Right kidney (tissue), 9 donors: ENCODE data around the gene CDH1.
"Not testable (repeated sequence)": the region's sequence is repeated elsewhere in the genome, so short reads cannot be mapped to it uniquely, and the experiment has no call there.

Source experiments
- DNase-seq: peaks from one replicate; pipeline ENCODE4 v3.0.0-alpha.2; 2016
- long read RNA-seq, 8 donors: transcript quantifications; one replicate each; lab custom pipeline, GENCODE V29; 2026

Gene CDH1
- long read RNA-seq, donor 1, full-length matches to known transcripts, result 6 of 6 reads
- long read RNA-seq, donor 1, partial matches to known transcripts, result 0 of 6 reads
- long read RNA-seq, donor 1, other reads (novel, unspliced or antisense), result 0 of 6 reads
- long read RNA-seq, donor 2, full-length matches to known transcripts, result 4 of 4 reads
- long read RNA-seq, donor 2, partial matches to known transcripts, result 0 of 4 reads
- long read RNA-seq, donor 2, other reads (novel, unspliced or antisense), result 0 of 4 reads
- long read RNA-seq, donor 3, full-length matches to known transcripts, result 7 of 84 reads
- long read RNA-seq, donor 3, partial matches to known transcripts, result 77 of 84 reads
- long read RNA-seq, donor 3, other reads (novel, unspliced or antisense), result 0 of 84 reads
- long read RNA-seq, donor 4, full-length matches to known transcripts, result 4 of 10 reads
- long read RNA-seq, donor 4, partial matches to known transcripts, result 6 of 10 reads
- long read RNA-seq, donor 4, other reads (novel, unspliced or antisense), result 0 of 10 reads
- long read RNA-seq, donor 5, full-length matches to known transcripts, result 4 of 4 reads
- long read RNA-seq, donor 5, partial matches to known transcripts, result 0 of 4 reads
- long read RNA-seq, donor 5, other reads (novel, unspliced or antisense), result 0 of 4 reads
- long read RNA-seq, donor 6, full-length matches to known transcripts, result 7 of 7 reads
- long read RNA-seq, donor 6, partial matches to known transcripts, result 0 of 7 reads
- long read RNA-seq, donor 6, other reads (novel, unspliced or antisense), result 0 of 7 reads
- long read RNA-seq, donor 7, result 0 reads
- long read RNA-seq, donor 8, full-length matches to known transcripts, result 11 of 11 reads
- long read RNA-seq, donor 8, partial matches to known transcripts, result 0 of 11 reads
- long read RNA-seq, donor 8, other reads (novel, unspliced or antisense), result 0 of 11 reads

- peak; percentile 73 for DNase-seq
These were observed at the start of gene CDH1 for GRCh38 chr16:68737046-68737729. TSS of gene CDH1 (plus strand) at chr16:68737292. CDS start at chr16:68737416, 124 bp downstream.

GRCh38 chr16:68689921-68690320 is 47.2 kb upstream of the CDH1 start:
- no peak for DNase-seq

- DNase-seq, result no peak
These were observed 41.5 kb upstream of the CDH1 start for GRCh38 chr16:68695575-68695974.

- no peak for DNase-seq
These were observed 40.6 kb upstream of the CDH1 start for GRCh38 chr16:68696514-68696913.

- no peak for DNase-seq
These were observed 39.0 kb upstream of the CDH1 start for GRCh38 chr16:68698091-68698490.

- DNase-seq, result no peak
These were observed 37.0 kb upstream of the CDH1 start for GRCh38 chr16:68700120-68700519.

- DNase-seq, result no peak
These were observed 36.3 kb upstream of the CDH1 start for GRCh38 chr16:68700831-68701230.

GRCh38 chr16:68704232-68704867 is 32.7 kb upstream of the CDH1 start:
- DNase-seq, result peak; percentile 58

GRCh38 chr16:68707340-68708152 is 29.5 kb upstream of the CDH1 start:
- DNase-seq, result no peak

GRCh38 chr16:68710211-68710610 is 26.9 kb upstream of the CDH1 start:
- DNase-seq, result no peak

GRCh38 chr16:68711421-68712139 is 25.5 kb upstream of the CDH1 start:
- DNase-seq, result no peak

- DNase-seq, result peak; percentile 49
These were observed 23.7 kb upstream of the CDH1 start for GRCh38 chr16:68713361-68713760.

- DNase-seq, result no peak
These were observed 21.6 kb upstream of the CDH1 start for GRCh38 chr16:68715471-68715870.

- not testable (repeated sequence) for DNase-seq
These were observed 20.6 kb upstream of the CDH1 start for GRCh38 chr16:68716516-68716915.

- DNase-seq, result no peak
These were observed 19.4 kb upstream of the CDH1 start for GRCh38 chr16:68717684-68718083.

GRCh38 chr16:68718590-68718989 is 18.5 kb upstream of the CDH1 start:
- DNase-seq, result no peak

GRCh38 chr16:68719993-68720489 is 17.1 kb upstream of the CDH1 start:
- DNase-seq, result no peak

GRCh38 chr16:68722119-68723024 is 14.7 kb upstream of the CDH1 start:
- no peak for DNase-seq

- no peak for DNase-seq
These were observed 12.3 kb upstream of the CDH1 start for GRCh38 chr16:68724797-68725196.
